ENCODE measurements around the gene WFIKKN2. TPM values are rescaled to one million over a fixed set of nuclear protein-coding genes. Genes with fewer than 3 reads are reported as not detected.
"Not testable (repeated sequence)": the region's sequence is repeated elsewhere in the genome, so short reads cannot be mapped to it uniquely, and the experiment has no call there.

WFIKKN2 gene
- total RNA-seq, 1 donor from 2014 or later, result not detected

DNA sequence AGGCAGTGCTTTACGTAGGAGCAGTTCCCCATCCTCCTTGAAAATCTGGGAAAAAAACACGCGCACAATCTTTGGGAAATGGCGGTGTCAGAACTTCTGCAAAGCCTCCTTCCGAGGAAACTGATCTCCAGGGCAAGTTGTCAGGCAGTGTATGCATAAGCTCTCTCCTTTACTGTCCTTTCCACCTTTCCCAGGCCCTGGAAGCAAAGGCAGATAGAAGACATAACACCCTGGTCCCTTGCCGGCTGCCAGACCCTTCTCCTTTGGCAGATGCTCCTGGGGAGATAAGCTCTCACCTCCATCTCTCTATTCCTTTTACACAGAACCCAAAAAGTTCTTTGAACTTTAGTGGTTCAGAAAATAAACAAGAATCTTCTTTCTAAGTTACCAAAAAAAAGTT is 18.4 kb downstream of the WFIKKN2 start:
- no peak for DNase-seq (ENCODE audit: low read depth, low spot score)

DNA sequence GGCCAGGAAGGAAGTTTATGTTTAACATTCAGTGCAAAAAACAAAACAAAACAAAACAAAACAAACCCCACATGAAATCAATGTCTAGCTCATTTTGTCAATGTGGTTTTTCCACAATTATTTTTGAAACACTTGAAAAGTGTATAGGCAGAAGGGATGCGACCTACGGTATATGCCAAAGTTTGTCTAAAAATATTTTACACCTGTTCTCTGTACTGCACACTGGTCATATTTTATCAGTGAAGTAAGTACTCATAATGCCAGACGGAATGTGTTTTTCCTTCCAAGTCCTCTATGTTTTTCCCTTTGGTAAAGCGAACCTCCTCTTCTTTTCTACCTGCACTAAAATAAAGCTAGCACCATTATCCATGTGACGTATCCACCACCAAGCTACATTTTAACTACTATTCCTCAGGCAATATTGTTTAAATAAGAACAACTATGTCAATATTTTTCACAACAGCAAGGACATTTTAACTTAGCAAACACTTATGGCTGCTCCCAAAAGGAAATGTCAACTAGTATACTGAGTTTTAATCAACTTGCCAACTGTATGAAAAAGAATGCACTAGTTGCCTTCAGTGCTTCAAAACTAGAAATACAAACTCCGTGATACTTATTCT is 20.4 kb downstream of the WFIKKN2 start:
- DNase-seq (ENCODE audit: low read depth, low spot score), result no peak

DNA sequence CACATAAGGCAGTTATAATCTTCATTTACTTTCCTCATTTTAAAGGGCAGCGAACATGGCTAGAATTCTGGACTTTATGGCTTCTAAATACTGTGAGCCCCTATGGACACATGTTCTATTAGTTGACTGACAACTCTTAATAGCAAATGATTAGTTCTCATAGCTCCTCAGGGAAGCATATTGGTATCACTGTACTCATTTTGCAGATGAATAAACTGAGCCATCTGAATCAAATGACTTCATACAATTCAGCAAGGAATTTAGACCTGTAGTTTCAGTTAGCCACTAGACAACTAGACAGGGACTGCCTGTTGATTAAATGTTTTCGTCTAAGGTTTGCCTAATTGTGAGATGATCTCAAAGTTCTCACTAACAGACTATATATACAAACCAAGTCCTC is 21.0 kb downstream of the WFIKKN2 start:
- no peak for DNase-seq (ENCODE audit: low read depth, low spot score)

DNA sequence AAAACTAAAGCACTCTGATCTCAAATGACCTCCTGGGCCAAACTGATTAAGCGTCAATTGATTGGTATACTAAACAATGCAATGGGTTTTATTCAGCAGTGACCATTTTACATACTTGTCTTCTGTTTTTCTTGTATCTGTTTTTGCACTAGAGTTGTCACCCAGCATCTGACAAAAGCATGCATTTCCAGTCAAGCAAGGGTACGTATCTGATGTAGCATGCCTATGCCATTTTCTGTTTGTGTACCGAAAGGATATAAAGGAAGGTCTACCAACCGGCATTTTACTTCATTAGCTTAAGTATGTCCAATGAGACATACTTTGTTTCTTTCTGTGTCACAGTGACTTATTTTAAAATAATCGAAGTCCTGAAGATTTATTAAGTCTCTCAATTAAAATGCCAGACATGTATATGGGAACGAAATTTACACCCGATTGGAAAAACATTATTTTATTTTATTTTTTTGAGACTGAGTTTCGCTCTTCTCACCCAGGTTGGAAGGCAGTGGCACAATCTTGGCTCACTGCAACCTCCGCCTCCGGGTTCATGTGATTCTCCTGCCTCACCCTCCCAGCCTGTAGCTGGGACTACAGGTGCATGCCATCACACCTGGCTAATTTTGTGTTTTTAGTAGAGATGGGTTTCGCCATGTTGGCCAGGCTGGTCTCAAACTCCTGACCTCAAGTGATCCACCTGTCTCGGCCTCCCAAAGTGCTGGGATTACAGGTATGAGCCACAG is 23.3 kb downstream of the WFIKKN2 start:
- no peak for DNase-seq (ENCODE audit: low read depth, low spot score)

DNA sequence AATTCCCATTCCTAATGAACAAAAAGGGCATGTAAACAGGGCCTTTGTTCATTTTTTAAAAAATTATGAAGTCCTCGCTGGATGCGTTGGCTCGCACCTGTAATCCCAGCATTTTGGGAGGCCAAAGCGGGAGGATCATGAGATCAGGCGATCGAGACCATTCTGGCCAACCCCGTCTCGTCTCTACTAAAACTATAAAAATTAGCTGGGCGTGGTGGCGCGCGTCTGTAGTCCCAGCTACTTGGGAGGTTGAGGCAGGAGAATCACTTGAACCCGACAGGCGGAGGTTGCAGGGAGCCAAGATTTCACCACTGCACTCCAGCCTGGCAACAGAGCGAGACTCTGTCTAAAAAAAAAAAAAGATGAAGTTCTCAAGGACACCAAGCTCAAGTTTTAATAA is 24.3 kb downstream of the WFIKKN2 start:
- not testable (repeated sequence) for DNase-seq (ENCODE audit: low read depth, low spot score)

DNA sequence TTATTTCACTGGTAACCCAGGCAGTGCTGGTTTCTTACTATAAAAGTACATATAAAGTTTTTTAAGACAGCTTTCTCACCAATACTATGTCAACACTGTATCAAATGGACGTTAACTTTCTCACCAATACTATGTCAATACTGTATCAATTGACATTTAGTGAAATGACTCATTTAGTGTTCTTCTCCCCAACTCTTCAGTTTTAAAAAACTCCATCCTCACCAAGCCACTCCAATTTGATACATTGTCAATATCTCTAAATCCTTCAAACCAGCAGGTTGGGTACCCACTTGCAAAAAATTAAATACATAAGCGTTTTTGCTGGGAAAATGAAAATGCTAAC is 25.9 kb downstream of the WFIKKN2 start:
- no peak for DNase-seq (ENCODE audit: low read depth, low spot score)

DNA sequence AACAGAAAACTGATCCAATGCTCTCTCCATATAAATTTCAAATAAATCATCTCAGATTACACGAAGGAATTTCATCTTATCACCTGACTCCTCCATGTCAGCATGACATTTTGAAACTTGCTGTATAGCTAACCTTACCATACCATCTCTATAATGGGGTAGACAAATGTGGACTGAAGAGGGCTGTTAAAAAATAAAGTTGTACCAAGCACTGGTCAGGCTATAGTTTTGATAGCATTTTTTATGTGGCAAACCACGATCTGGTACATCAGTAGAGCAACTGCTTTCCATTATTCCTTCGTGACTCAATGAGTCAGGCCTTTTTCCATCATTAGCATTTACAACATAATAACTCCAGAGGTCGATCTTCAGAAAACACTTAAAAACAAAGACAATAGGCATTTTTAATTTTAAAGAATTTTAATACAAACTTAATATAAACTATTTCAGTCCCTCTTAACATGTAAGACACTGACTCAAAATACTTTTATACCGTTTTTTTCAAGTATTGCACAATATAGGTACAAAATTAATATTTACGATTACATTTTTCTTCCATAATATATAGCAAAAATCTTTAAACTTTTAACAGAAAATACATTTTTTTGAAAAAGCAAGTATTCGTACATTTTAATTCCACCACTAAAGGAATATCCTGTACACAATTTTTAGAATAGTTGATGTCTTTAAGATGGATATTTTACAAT is 26.6 kb downstream of the WFIKKN2 start:
- no peak for DNase-seq (ENCODE audit: low read depth, low spot score)

DNA sequence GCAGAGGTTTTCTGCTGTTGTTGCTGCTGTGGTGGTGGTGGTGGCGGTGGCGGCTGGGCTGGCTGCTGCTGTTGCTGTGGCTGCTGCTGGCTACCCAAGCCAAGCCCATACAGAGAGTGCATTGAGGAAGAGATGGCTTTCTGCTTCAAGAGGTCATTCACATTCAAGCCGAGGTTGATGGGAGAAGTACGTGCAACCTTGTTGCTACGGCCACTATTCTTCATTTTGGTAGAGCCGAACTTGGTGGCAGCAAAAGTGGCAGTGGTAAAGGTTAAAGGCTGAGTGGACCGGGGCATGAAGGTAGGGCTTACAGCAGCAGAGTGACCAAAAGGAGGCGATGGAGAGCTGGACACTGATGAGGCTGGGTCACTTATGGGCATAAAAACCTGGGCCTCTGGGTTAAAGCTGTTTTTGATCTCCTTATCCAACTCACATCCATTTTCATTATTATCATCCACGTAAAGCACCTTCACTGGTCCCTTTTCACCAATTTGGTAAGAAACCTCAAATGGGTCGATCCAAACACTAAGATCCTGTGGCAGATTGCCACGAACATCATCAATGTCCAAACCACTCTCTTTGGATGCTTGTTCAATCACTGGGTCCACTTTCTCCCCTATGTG is 27.9 kb downstream of the WFIKKN2 start:
- DNase-seq (ENCODE audit: low read depth, low spot score), result no peak

DNA sequence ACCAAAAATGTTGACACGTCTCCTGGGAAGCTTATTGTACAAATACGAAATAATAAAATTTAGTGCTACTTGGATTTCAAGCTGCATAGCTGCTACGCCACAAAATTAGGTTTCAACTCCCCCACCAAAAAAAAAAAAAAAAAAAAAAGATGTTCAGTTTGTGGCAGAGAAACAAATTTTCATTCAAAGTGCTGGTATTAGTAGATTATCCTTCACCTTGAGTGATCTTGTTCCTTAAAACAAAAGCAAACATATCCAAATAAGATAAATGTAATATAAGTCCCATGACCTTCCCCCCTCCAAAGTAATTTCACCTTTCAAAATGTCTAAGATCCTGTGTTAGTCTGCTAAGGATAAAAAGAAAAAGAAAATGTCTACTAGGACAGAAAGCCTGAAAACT is 28.5 kb downstream of the WFIKKN2 start:
- no peak for DNase-seq (ENCODE audit: low read depth, low spot score)

DNA sequence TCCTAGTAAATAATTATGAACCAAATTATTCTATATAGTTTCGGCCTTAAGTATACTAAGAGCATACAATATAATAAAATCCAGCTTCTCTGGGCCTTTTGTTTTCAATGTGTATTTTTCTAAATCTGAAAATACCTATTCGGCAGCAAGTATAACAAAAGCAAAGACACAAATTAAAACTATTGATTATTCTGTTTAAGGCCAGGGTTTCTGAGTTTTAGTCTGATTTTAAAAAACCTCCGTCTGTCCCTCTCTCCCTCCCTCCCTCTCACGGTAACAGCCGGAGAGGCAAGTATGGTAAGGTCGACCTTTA is 29.3 kb downstream of the WFIKKN2 start:
- DNase-seq (ENCODE audit: low read depth, low spot score), result no peak

DNA sequence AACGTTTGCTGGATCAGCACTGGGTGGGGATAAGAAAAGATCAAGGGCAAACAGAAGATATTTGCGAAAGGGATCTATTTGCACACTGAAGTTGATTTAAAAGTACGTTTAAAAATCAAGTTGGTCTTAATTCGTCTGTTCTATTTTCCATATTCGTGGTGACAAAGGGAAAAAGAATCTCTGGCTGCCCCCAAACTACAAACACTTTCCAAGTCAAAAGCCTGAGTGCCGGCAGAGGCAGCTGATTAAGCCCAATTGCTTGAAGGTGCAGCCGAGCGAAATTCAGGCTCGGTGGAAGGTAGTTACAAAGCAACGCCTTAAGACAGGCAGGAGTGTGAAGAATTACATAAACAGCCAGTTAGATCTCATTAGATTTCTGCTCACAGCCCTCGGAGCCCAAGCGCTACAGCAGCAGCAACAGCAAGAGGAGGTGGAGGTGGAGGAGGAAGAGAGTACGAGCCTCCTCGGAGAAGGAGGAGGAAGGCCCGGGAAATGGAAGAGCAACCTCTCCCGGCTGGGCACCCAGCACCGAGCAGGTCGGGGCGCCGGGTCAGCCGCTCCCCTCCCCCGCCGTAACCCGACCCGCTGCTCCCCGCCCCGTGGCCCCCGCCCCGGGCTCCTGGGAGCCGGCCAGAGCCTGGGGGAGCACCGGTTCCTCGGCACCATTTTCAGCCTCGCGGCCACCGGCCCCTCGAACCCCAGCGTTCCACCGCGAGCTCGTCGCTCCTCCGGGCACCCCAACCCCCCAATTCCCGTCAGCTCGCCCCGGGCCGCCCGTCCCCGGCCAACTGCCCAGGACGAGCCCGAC is 29.9 kb downstream of the WFIKKN2 start:
- no peak for DNase-seq (ENCODE audit: low read depth, low spot score)

DNA sequence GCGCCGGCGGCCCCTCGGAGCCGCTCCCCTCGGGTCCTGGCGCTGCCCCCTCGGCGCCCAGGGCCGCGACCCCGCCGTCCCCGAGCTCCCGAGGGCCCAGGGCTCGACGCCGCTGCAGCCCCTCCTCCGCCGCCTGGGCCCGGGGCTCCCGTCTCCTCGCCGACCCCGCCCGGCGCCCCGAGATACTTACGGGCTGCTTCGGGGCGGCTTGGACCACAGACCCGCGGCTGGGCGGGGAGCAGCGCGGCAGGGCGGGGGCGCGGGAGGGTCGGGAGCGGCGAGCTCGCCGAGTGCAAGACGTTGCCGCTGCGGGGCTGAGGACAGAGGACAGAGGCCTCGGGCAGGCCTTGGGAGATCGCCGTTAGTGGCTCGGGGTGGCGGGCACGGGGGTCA is 30.5 kb downstream of the WFIKKN2 start:
- DNase-seq (ENCODE audit: low read depth, low spot score), result no peak

DNA sequence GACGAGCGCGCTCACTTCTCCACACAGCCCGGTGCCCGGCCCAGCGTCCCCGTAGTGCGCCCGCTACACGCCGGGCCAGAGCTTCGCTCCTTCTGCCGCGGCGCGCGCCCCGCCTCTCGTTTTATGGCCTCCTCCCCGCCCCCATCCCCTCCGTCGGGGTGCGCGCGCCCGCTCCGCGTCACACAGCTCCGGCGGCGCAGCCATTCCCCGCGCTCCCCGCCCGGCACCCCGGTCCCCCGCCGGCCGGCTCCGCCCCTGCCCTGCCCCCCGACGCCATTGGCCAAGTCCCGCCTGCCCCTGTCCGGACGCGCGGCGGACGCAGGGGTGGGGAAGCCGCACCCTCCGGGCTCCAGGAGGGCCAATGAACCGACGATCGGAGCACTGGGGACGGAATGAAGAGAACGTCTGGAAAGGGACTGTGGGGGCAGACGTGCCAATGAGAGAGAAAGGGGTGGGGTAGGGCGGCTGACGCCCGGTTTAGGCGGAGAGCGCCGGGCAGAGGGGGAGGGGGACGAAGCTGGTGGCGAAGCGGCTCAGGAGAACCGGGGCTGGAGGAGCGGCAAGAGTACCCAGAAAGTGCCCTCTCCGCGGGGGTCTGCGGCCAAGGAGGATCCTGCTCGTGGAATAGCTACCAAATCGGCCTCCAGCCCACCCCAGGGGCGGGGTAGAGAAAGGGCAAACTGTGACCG is 31.0 kb downstream of the WFIKKN2 start, which contains the start of gene TOB1:
Gene TOB1, minus strand, starts transcription at position 94 of the 689 bp plus-strand sequence. CDS start 2,337 bp downstream, outside the sequence.
- peak; percentile 83 for DNase-seq (ENCODE audit: low read depth, low spot score)

DNA sequence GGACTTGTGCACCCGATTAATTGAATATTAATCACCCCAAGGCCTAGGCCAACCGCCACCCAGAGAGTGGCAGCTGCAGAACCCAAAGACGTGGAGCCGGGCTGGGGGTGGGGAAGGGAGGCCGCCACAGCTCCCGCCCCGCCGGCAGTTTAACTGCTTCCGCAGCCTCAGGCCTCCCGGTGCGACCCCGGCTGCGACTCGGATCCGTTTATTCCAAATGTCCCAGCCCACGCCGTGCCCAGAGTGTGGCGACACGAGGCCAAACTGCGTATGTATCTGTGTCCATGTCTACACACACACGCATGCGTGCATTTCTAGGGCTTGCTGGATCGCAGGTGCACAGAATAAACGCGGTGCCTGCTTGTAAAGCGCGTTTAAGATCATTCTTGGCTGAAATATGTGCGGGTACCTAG is 31.6 kb downstream of the WFIKKN2 start:
- peak; percentile 20 for DNase-seq (ENCODE audit: low read depth, low spot score)

DNA sequence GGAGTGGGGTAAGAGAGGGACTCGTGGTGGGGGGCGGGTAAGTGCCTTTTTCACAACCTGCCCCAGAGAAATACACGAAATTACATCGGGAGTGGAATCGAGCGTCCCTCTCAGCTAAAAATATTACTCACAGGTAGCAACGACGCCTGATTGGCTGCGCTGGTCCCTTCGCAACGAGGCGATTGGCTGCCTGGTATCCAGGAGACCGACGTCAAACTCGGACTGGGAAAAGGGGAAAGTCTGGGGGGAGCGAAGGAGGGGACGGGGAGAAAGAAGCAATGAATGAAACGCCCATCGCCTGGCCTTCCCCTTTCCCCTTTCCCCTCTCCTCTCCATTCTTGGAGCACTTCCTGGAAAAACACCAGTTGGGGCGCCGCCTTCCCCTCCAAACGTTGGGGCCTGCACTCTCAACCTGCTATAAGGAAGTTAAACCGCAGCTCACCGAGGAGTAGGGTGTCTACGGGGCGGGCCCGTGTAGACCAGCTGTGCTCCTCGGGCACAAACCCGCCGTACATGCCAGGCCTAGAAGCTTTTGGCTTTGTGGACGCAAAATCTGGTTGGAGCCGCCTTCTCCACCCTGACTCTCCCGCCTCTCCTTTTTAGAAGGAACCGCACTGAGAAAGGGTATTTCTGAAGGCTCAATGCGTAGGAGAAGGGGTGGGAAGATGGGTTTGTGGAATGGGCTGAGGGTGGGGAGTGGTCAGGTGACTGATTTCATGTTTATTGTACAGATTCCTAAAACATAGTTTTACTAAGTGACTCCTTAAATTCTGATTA is 32.2 kb downstream of the WFIKKN2 start:
- DNase-seq (ENCODE audit: low read depth, low spot score), result peak; percentile 89

DNA sequence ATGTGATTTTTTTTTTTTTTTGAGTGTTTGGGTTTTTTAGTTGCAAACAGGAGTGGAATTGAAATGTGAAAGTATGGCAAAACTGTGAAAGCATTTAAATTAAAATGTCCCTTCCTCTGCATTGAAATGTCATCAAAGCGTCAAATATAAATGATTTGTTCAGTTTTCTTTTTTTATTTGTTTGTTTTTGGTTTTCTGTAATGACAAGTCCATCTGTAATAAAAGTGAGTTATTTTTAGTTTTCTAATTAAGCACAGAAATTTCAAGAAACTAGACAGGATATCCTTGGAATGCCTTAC is 32.7 kb downstream of the WFIKKN2 start:
- DNase-seq (ENCODE audit: low read depth, low spot score), result no peak

DNA sequence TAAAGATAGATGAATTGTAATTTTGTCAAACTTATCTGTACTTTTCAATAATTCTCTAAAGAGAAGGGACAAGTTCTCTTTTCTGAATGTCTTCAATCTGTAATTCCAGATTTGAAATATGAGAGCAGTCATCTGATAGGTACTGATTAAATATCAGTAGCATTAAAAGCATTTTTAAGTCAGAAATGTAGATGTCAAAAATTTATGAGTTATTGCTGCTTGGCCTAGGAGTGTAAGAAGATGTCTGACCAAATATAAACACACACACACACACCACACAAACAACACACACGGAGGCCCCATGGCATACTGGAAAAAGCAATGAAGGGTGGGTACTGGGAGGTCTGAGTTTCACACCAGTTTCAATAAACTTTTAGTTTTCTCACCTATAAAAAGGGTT is 33.2 kb downstream of the WFIKKN2 start:
- no peak for DNase-seq (ENCODE audit: low read depth, low spot score)

DNA sequence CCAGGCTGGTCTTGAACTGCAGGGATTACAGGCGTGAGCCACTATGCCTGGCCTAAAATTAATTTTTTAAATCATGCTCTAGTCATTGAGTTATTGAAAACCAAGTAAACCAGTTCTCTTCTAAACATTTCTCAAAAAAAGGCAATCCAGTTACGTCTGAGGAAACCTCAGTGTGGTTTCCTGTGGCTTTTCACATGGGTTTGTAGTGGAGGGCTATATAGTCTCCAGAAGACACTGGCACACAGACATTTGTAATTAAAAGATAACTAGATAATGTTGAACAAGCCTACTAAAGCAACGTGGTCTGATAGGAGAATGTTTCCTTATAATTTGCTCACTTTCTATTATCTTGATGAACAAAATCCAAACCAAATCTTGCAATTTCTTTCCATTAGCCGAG is 36.0 kb downstream of the WFIKKN2 start:
- no peak for DNase-seq (ENCODE audit: low read depth, low spot score)

DNA sequence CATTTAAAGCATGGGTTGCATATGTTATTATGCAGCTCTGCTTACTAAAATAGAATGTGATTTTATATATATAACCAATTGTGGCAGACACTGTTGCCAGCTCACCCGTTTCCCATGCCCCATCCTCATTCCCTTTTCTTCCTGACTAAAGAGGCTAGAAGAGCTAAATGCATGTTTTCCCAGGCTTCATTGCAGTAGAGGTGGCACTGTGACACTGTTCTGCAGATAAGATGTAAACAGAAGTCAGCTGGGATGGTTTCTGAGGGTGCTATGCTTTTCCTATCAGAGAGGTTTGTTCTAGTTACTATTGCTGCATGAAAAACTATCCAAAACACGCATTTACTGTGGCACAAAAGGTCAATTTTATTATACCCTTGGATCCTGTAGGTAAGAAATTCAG is 36.5 kb downstream of the WFIKKN2 start:
- DNase-seq (ENCODE audit: low read depth, low spot score), result no peak

DNA sequence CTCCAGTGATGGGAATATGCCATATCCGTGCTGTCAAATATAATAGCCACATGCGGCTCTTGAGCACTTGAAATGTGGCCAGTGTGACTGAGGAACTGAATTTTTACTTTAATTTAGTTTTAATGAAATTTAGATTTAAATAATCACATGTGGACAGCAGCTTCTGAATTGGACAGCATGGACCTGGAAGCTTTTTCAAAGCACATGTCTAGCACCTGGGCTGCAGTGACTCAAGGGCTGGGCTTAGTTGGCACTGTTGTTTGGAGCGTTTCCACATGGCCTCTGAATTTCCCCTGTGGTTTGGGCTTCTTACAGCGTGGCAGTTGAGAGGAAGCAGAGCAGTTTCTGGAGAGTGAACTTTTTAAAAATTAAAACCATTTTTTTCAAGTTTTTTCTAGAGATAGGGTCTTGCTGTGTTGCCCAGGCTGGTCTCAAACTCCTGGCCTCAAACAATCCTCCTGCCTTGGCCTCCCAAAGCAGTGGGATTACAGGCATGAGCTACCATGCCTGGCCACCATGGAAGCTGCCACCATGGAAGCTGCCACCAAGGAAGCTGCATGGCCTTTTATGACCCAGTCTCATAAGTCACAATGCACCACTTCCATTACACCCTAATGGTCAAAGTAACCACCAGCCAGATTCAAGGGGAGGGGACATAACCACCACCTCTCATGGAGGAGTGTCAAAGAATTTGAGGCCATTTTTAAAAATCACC is 37.5 kb downstream of the WFIKKN2 start:
- DNase-seq (ENCODE audit: low read depth, low spot score), result no peak
